KOPT-K1 (cell line): Measurements from ENCODE around the gene RND1.
A peak's percentile ranks its signal among the peaks of the same experiment; 100 is the strongest.

Experiments
- H3K27ac ChIP-seq: fragments of 200-600 bp; sonication (generic); 2 replicates; pipeline ENCODE4 v1.5.1; 2016; ENCODE audit warnings: antibody characterized with exemption, mild to moderate bottlenecking, low read depth, low read length; ENCODE audit not compliant: poor library complexity, severe bottlenecking
- H3K36me3 ChIP-seq: fragments of 200-600 bp; sonication (generic); 2 replicates; pipeline ENCODE4 v1.5.1; 2017; ENCODE audit warnings: antibody characterized with exemption, mild to moderate bottlenecking, low read length, moderate library complexity; ENCODE audit not compliant: insufficient read depth
- H3K9me3 ChIP-seq: fragments of 200-600 bp; sonication (generic); 2 replicates; pipeline ENCODE4 v1.5.1; 2017; ENCODE audit warnings: antibody characterized with exemption, low read length, mild to moderate bottlenecking; ENCODE audit not compliant: insufficient read depth, poor library complexity, severe bottlenecking

The RND1 gene

DNA sequence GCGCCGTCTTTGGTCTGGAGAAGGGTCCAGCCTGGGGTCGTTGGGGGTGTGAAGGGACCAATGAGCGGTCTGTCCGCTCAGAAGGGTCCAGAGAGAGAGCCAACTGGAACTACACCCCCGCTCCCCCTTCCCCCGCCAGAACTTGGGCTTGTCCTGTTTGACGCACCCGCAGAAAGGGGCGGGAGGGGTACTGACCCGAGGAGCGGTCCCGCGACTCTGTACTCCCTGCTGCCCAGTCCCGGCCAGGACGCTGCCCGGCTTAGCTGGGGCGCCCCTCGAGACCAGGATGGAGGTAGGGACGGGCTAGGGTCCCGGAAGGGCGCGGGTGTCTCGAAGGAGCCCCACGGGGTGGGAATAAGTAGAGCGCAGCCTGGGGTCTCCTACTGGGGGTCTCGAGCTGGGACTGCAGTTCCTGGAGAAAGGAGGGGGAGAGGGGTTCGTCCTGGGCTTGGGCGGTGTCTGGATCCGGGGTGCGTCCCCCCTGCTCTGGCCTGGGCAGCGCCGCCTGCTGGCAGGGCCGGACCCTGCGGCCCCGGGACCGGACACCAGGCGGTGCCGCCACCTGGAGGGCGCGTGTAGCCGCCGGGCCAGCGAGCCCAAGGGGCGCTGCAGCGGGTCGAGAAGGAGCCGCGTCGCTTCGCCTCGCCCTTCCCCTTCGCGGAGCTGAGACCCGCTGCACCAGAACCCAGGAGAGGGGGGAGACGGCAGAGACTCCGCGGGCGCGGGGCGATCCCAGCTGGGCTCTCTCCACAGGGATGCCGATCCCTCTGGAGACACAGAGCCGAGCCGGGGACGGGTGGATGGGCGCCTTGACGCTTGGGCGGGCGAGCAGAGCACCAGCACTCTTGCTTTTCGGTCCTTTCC is 51.2 kb downstream of the RND1 start:
- H3K9me3 ChIP-seq = no peaks in the 10 kb centered on the region
- H3K27ac ChIP-seq = peak overlapping the region; percentile 62

GRCh38 chr12:48813465-48814261 is 52.0 kb downstream of the RND1 start:
- no peak overlapping the region for H3K27ac ChIP-seq
- no peaks in the 10 kb centered on the region for H3K9me3 ChIP-seq
- H3K36me3 ChIP-seq = no peaks in the 10 kb centered on the region

More for the DNA sequence above, 51.2 kb downstream of the RND1 start:
- no peaks in the 10 kb centered on the region for H3K36me3 ChIP-seq

- Histone ChIP-seq H3K9me3 (no peaks in the 10 kb centered on the region), H3K36me3 (no peaks in the 10 kb centered on the region), H3K27ac (no peak overlapping the region)
Observed at GRCh38 chr12:48812389-48812788, 53.3 kb downstream of the RND1 start.

- no peaks in the 10 kb centered on the region for H3K36me3 ChIP-seq
- H3K27ac ChIP-seq = no peak overlapping the region
Observed at GRCh38 chr12:48811437-48812090, 54.1 kb downstream of the RND1 start.

DNA sequence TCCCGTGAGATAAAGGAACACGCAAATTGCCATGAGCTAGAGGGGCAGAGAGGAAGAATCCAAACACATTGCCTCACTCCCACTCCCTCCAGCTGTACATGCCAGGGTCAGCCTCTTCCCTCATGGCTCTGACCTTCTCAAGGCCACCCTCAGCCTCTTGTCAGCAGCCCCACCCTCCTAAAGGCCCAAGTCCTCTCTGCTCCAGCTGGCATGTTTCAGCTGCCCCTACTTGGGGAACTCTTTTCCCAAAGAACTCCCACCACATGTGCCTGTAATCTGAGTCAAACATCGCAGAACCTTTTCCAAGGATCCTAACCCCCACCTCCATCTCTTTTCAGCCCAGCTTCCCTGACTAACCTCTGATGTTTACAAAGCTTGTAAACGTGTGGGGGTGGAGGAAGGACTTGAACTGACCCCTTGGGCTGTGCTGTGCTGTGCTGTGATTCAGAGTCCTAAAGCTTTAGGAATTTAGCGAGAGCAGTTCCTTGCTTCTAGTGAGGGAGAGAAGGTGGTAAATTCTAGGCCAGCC is 54.7 kb downstream of the RND1 start:
- H3K9me3 ChIP-seq = no peaks in the 10 kb centered on the region
- H3K36me3 ChIP-seq = no peaks in the 10 kb centered on the region
- H3K27ac ChIP-seq = no peak overlapping the region

More at GRCh38 chr12:48811437-48812090, 54.1 kb downstream of the RND1 start:
- no peaks in the 10 kb centered on the region for H3K9me3 ChIP-seq

DNA sequence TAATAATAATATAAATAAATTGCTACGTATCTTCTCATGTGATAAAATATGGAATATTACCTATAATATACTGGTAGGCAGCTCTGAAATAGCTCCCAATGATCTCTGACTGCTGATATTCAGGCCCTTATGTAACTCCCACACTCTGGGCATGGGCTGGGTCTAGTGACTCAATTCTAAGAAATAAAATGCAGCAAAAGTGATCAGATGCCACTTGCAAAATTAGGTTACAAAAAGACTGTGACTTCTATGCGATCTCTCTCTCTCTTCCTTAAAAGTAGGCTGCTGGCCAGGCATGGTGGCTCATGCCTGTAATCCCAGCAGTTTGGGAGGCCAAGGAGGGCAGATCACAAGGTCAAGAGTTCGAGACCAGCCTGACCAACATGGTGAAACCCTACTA is 57.7 kb downstream of the RND1 start:
- Histone ChIP-seq H3K27ac (no peak overlapping the region), H3K36me3 (no peaks in the 10 kb centered on the region), H3K9me3 (no peaks in the 10 kb centered on the region)
